NCI-H1694 (cell line): ENCODE data around the gene GBA3.

Experiments
- DNase-seq: peaks from one replicate; lab custom pipeline; 2025; lab: John Stamatoyannopoulos, UW

GBA3 gene

GRCh38 chr4:22787753-22788375, 95.1 kb downstream of the GBA3 start:
- no peak for DNase-seq

- DNase-seq, result no peak
These were observed 97.9 kb downstream of the GBA3 start for GRCh38 chr4:22790631-22791030.

- DNase-seq, result no peak
These were observed 102.0 kb downstream of the GBA3 start for GRCh38 chr4:22794732-22795131.

DNA sequence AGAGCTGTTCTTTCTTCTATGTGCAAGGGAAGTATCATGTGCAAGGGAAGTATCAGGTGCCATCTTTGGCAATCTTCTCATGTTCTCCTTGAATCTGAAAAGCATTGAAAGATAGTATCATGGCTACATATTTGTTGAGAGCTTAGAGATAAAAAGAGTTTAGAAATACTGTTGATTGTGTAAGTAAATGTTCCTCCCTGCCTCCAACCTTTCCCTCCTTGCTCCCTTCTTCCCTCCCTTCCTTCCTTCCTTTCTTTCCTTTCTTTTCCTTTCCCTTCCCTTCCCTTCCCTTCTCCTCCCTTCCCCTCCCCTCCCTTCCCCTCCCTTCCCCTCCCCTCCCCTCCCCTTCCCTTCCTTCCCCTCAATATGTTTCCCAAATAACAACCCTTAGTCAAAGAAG, 108.7 kb downstream of the GBA3 start:
- DNase-seq, result no peak

- DNase-seq, result no peak
These were observed 110.1 kb downstream of the GBA3 start for GRCh38 chr4:22802876-22803275.

GRCh38 chr4:22803512-22803911, 110.8 kb downstream of the GBA3 start:
- no peak for DNase-seq

DNA sequence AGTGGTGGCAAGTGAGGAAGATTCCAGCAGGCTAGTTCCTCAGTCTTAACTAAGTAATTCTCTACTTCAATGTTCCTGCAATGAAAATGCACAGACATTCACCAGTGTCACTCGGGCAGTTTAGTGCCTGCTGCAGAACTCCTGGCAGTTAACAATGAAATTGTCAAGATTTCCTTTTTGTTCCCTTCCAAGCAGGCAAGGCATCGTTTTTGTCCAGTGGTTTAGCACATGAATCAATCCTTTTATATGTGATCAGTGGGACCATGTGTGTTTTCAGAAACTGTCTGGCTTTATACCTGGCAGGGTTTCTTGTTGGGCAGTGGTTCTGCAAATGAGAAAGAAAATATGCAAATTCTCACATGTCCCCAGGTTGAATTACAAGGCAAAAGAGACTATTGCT, 122.2 kb downstream of the GBA3 start:
- DNase-seq, result no peak

GRCh38 chr4:22824091-22824490, 131.4 kb downstream of the GBA3 start:
- DNase-seq, result no peak

DNA sequence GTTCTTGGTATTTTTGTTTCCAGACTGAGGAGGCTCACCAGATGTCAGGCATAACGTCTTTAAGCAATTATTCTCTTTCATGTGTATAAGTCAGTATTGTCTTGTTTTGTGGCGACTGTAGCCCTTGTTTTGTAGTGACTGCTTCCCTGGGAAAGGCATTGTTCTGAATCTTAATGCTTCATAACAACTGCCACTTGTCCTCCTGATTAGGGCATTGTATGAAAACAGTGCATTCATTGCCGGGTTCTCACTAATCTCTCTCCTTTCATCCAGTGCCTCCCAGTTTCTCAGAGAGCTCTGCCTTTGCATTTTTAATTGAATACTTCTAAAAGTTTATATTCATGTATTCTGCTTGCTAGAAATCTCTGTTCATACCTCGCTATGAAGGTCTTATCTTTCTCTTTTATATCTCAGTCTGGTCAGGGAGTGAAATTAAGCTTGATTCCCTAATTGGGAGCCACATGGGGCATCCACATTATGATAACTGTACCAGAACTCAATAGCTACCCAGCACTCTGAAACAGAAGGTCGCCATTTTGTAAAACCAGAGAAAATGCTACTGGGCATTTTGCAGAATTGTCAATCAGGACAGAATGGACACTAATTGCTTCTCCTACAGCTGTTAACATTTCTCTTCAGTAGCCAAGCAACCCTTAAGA, 149.8 kb downstream of the GBA3 start:
- DNase-seq, result no peak

GRCh38 chr4:22848332-22848731, 155.6 kb downstream of the GBA3 start:
- no peak for DNase-seq

DNA sequence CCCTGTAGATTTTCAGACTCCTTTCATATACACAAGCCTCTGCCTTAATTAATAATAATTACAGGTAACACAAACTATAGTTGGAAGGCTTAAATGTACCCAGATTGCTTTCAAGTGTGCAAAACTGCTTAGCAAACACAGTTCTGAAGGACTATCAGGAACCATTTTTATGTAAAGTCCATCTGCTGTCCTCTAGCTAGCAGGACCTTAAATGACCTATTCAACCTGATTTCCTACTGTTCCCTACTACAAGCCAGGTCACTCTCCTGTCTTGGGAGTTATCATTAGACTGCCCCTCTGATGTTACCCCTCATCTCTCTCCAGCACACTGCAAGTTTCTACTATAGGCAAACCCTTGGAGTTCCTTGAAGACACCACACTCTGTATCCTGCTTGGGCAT, 157.3 kb downstream of the GBA3 start:
- no peak for DNase-seq

DNA sequence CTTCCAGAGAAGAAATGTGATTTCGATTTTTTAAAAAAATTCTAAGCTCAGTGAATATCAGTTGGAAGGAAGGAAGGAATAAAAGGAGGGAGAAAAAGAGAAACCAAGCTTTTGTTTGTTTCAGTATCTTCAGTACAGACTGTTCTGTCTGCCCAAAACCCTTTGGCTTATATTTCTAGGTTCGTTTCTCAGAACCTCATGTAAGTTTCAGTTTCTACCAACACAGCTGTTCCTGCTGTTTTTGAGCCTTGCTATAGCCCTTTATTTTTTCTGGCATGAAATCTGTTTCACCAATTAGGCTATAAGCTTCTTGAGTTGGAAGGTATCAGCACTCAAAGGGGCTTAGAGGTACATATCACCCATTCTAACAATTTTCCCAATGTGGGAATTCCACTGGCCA, 157.9 kb downstream of the GBA3 start:
- DNase-seq, result no peak

- no peak for DNase-seq
These were observed 164.7 kb downstream of the GBA3 start for GRCh38 chr4:22857411-22857810.

GRCh38 chr4:22859318-22859717, 166.6 kb downstream of the GBA3 start:
- DNase-seq, result no peak
